ENCODE results near the gene CST8.

CST8 gene

GRCh38 chr20:23510000-23510590 is 19.2 kb downstream of the CST8 start:
- DNase-seq (ENCODE audit: low spot score), result no peak
- TF ChIP-seq CTCF (IDR thresholded peaks at IDR 0.05; ENCODE audit: extremely low read depth, missing control alignments), result no peak

GRCh38 chr20:23513164-23513563 is 22.2 kb downstream of the CST8 start:
- DNase-seq (ENCODE audit: low spot score), result no peak
- no peak for TF ChIP-seq CTCF (IDR thresholded peaks at IDR 0.05; ENCODE audit: extremely low read depth, missing control alignments)

- no peak for TF ChIP-seq CTCF (IDR thresholded peaks at IDR 0.05; ENCODE audit: extremely low read depth, missing control alignments)
- DNase-seq (ENCODE audit: low spot score), result no peak
These were observed 23.9 kb downstream of the CST8 start for GRCh38 chr20:23514848-23515247.

- no peak for TF ChIP-seq CTCF (IDR thresholded peaks at IDR 0.05; ENCODE audit: extremely low read depth, missing control alignments)
- no peak for DNase-seq (ENCODE audit: low spot score)
These were observed 24.5 kb downstream of the CST8 start for GRCh38 chr20:23515250-23515939.

- DNase-seq (ENCODE audit: low spot score), result no peak
- TF ChIP-seq CTCF (IDR thresholded peaks at IDR 0.05; ENCODE audit: extremely low read depth, missing control alignments), result no peak
These were observed 26.8 kb downstream of the CST8 start for GRCh38 chr20:23517719-23518118.

- TF ChIP-seq CTCF (IDR thresholded peaks at IDR 0.05; ENCODE audit: extremely low read depth, missing control alignments), result no peak
- DNase-seq (ENCODE audit: low spot score), result no peak
These were observed 28.6 kb downstream of the CST8 start for GRCh38 chr20:23519556-23519955.

- no peak for DNase-seq (ENCODE audit: low spot score)
- no peak for TF ChIP-seq CTCF (IDR thresholded peaks at IDR 0.05; ENCODE audit: extremely low read depth, missing control alignments)
These were observed 29.3 kb downstream of the CST8 start for GRCh38 chr20:23520185-23520584.
